HepG2 (cell line): ENCODE data around the gene SOST. TPM values are rescaled to one million over a fixed set of nuclear protein-coding genes. Genes with fewer than 3 reads are reported as not detected.
A peak's percentile ranks its signal among the peaks of the same experiment; 100 is the strongest.

Source experiments
- ARID2 ChIP-seq: sonication (generic); formaldehyde crosslinking; IDR thresholded peaks from 2 replicates; pipeline ENCODE4 v1.8.1; 2022; ENCODE audit warnings: mild to moderate bottlenecking, missing genetic modification reagents, borderline replicate concordance
- CSRNP2 ChIP-seq: sonication (generic); formaldehyde crosslinking; conservative IDR thresholded peaks from 2 replicates; pipeline ENCODE4 v1.8.0; 2022; ENCODE audit warnings: low read depth, missing genetic modification reagents
- DNMT1 ChIP-seq: sonication (generic); formaldehyde crosslinking; IDR thresholded peaks from 2 replicates; pipeline ENCODE4 v1.5.1; 2020; ENCODE audit warnings: mild to moderate bottlenecking, missing genetic modification reagents
- DR1 ChIP-seq: sonication (generic); formaldehyde crosslinking; IDR thresholded peaks from 2 replicates; pipeline ENCODE4 v1.8.0; 2021; ENCODE audit warnings: mild to moderate bottlenecking, missing genetic modification reagents, inconsistent platforms
- E2F5 ChIP-seq: sonication (generic); formaldehyde crosslinking; conservative IDR thresholded peaks from 2 replicates; pipeline ENCODE4 v1.4.0; 2020; ENCODE audit warnings: missing genetic modification reagents
- FOXK2 ChIP-seq: fragments of 450-650 bp; IDR thresholded peaks from 2 replicates; pipeline ENCODE4 v1.6.1; 2016
- GPN1 ChIP-seq: sonication (generic); formaldehyde crosslinking; IDR thresholded peaks from 2 replicates; pipeline ENCODE4 v1.5.1; 2020; ENCODE audit warnings: missing genetic modification reagents, borderline replicate concordance
- KLF15 ChIP-seq: sonication (generic); formaldehyde crosslinking; IDR thresholded peaks from 2 replicates; pipeline ENCODE4 v1.8.1; 2023; ENCODE audit warnings: borderline replicate concordance, mild to moderate bottlenecking, inconsistent platforms, missing genetic modification reagents, mixed read lengths
- KMT2B ChIP-seq: IDR thresholded peaks from 2 replicates; pipeline ENCODE4 v1.6.1; 2016; ENCODE audit warnings: missing genetic modification reagents, missing compliant biosample characterization
- LRRFIP1 ChIP-seq: sonication (generic); formaldehyde crosslinking; conservative IDR thresholded peaks from 2 replicates; pipeline ENCODE4 v1.4.0; 2020; ENCODE audit warnings: missing genetic modification reagents
- MXD4 ChIP-seq: IDR thresholded peaks from 2 replicates; pipeline ENCODE4 v1.6.1; 2016; ENCODE audit warnings: mild to moderate bottlenecking, missing biosample characterization, missing genetic modification reagents
- NFIC ChIP-seq: IDR thresholded peaks from 2 replicates; pipeline ENCODE4 v1.6.1; 2012; ENCODE audit warnings: mild to moderate bottlenecking, low read length, inconsistent platforms
- PHF8 ChIP-seq: sonication (generic); formaldehyde crosslinking; IDR thresholded peaks from 2 replicates; pipeline ENCODE4 v1.5.0; 2020; ENCODE audit warnings: missing genetic modification reagents
- SETDB1 ChIP-seq: sonication (generic); formaldehyde crosslinking; IDR thresholded peaks from 2 replicates; pipeline ENCODE4 v1.5.1; 2020; ENCODE audit warnings: missing genetic modification reagents, mild to moderate bottlenecking, borderline replicate concordance
- SMC3 ChIP-seq: IDR thresholded peaks from 2 replicates; pipeline ENCODE4 v1.6.1; 2011; ENCODE audit warnings: low read length, improper control_type of control experiment
- TAF15 ChIP-seq: fragments of 200-400 bp; formaldehyde crosslinking; IDR thresholded peaks from one replicate; pipeline ENCODE4 v1.6.1; 2018; ENCODE audit warnings: mild to moderate bottlenecking, low read depth, low read length; ENCODE audit not compliant: poor library complexity, severe bottlenecking
- XRCC5 ChIP-seq: fragments of 200-400 bp; formaldehyde crosslinking; optimal IDR thresholded peaks from 2 replicates; pipeline ENCODE3; 2017; ENCODE audit warnings: mild to moderate bottlenecking, low read length
- ZFP82 ChIP-seq: sonication (generic); formaldehyde crosslinking; IDR thresholded peaks from 2 replicates; pipeline ENCODE4 v1.5.1; 2020; ENCODE audit warnings: mild to moderate bottlenecking, missing genetic modification reagents, borderline replicate concordance
- ZNF607 ChIP-seq: sonication (generic); formaldehyde crosslinking; IDR thresholded peaks from 2 replicates; pipeline ENCODE4 v1.5.1; 2020; ENCODE audit warnings: missing genetic modification reagents, mild to moderate bottlenecking, borderline replicate concordance
- ZNF782 ChIP-seq: sonication (generic); formaldehyde crosslinking; IDR thresholded peaks from 2 replicates; pipeline ENCODE4 v1.4.0; 2020; ENCODE audit warnings: missing genetic modification reagents, mild to moderate bottlenecking, borderline replicate concordance
- ZNF816 ChIP-seq: sonication (generic); formaldehyde crosslinking; IDR thresholded peaks from 2 replicates; pipeline ENCODE4 v1.8.0; 2022; ENCODE audit warnings: missing genetic modification reagents, mild to moderate bottlenecking, borderline replicate concordance
- ZSCAN20 ChIP-seq: sonication (generic); formaldehyde crosslinking; IDR thresholded peaks from 2 replicates; pipeline ENCODE4 v1.4.0; 2020; ENCODE audit warnings: missing genetic modification reagents, mild to moderate bottlenecking, borderline replicate concordance
- polyA plus RNA-seq, 8 experiments: library from polyadenylated mRNA; depleted of rRNA in 3 of 8; stranded (reverse) in 7 of 8; unstranded in 1 of 8; fragments of >200 nt; fragmentation: Illumina TruSeq in 4 of 8; extraction: Trizol in 4 of 8; gene quantifications; 2 replicates each; pipeline versions ENCODE4 v1.2.1 to v1.2.3, GENCODE V29; 2011 to 2016; ENCODE audit warnings: low read depth in 4 of 8, missing spikeins in 1 of 8, mixed read lengths in 1 of 8; ENCODE audit not compliant: insufficient read depth in 1 of 8
- total RNA-seq, 5 experiments: library from RNA; depleted of rRNA; stranded (reverse); fragments of >200 nt; fragmentation: Illumina TruSeq; extraction: Trizol; gene quantifications; 2 replicates each; pipeline ENCODE4 v1.2.3, GENCODE V29; 2016; ENCODE audit warnings: low read depth in 1 of 5
- TF ChIP-seq, protein P1 (sequence below): sonication (generic); formaldehyde crosslinking; IDR thresholded peaks from 2 replicates; pipeline ENCODE4 v1.4.0; 2020; ENCODE audit warnings: missing genetic modification reagents

SOST gene
- total and polyA plus RNA-seq, 2 of the 13 experiments (the other 11 are each of a cell fraction or from before 2014, with no cell fraction given): not detected

DNA sequence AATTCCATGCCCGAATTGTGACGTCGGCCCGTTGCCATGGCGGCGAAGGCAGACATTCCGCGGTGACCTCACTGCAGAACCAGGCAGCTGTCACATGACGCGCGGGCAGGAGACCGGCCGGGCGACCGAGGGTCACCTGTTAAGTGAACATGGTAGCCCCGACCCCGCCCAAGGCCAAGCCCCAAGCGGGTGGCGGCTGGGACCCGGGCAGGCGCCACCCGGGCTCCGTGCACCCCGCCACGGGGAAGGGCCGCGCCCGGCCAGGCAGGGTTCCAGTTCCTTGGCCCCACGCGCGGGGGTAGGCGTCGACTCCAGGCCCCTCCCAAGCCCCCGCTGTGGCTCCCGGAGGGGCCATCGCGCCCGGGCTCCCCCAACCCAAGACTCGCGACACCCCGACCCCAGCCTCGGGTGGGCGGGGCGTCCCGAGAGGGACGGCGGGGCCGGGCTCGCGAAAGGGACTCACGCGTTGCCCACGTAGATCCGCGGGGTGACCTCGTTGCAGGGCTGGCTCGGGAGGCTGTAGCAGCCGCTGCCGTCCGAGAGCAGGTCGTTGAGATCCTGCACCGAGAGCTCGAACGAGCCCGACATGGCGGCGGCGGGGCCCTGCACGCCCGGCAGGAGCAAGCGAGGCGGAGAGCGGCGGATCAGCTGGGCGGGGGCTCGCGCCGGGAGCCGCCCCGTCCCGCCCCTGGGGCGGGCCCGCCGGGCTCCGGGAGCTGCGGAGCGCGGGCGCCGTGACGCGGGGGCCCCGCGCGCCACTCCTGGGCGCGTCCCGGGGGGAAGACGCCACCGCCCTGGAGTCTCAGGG lies 19.9 kb upstream of the SOST start, which contains the start of gene DUSP3 (continued):
- TF ChIP-seq KLF15 (CRISPR knock-in tag) (peak; percentile 44; the same call in 1 of the 2 replicates), LRRFIP1 (CRISPR knock-in tag) (no peak), SMC3 (no peak), DR1 (CRISPR knock-in tag) (no peak), ZNF816 (CRISPR knock-in tag) (no peak), CSRNP2 (CRISPR knock-in tag) (no peak), SETDB1 (CRISPR knock-in tag) (no peak), KMT2B (CRISPR knock-in tag) (no peak; the same call in 1 of the 2 replicates), MXD4 (CRISPR knock-in tag) (peak; percentile 62; the same call in 1 of the 2 replicates), ZNF782 (CRISPR knock-in tag) (no peak), NFIC (no peak), XRCC5 (peak; percentile 54), ZNF607 (CRISPR knock-in tag) (peak; percentile 95), FOXK2 (no peak), ARID2 (CRISPR knock-in tag) (no peak), ZFP82 (CRISPR knock-in tag) (peak; percentile 65; the same call in 1 of the 2 replicates), ZSCAN20 (CRISPR knock-in tag) (peak; percentile 68; the same call in 1 of the 2 replicates), GPN1 (CRISPR knock-in tag) (0 out of 2 replicates have a peak, but pooled peaks have one; percentile 27), PHF8 (CRISPR knock-in tag) (peak; percentile 90), E2F5 (CRISPR knock-in tag) (no peak; the same call in 1 of the 2 replicates), TAF15 (peak; percentile 27), DNMT1 (CRISPR knock-in tag) (peak; percentile 77)
- TF ChIP-seq, protein P1, sequence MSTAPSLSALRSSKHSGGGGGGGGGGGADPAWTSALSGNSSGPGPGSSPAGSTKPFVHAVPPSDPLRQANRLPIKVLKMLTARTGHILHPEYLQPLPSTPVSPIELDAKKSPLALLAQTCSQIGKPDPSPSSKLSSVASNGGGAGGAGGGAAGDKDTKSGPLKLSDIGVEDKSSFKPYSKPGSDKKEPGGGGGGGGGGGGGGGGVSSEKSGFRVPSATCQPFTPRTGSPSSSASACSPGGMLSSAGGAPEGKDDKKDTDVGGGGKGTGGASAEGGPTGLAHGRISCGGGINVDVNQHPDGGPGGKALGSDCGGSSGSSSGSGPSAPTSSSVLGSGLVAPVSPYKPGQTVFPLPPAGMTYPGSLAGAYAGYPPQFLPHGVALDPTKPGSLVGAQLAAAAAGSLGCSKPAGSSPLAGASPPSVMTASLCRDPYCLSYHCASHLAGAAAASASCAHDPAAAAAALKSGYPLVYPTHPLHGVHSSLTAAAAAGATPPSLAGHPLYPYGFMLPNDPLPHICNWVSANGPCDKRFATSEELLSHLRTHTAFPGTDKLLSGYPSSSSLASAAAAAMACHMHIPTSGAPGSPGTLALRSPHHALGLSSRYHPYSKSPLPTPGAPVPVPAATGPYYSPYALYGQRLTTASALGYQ: 0 out of 2 replicates have a peak, but pooled peaks have one; percentile 17
